NCI-H146 treated with DMSO at 0.1 percent for 48 hours (cell line): ENCODE data around the gene NAT9.

Experiments
- DNase-seq: peaks from one replicate; lab custom pipeline; 2025; ENCODE audit not compliant: unreplicated experiment; lab: John Stamatoyannopoulos, UW

The NAT9 gene

GRCh38 chr17:74780443-74781238 lies 4.5 kb upstream of the NAT9 start:
- DNase-seq = no peak

GRCh38 chr17:74779948-74780400 lies 3.8 kb upstream of the NAT9 start:
- DNase-seq = no peak

GRCh38 chr17:74779501-74779900 lies 3.4 kb upstream of the NAT9 start:
- no peak for DNase-seq

GRCh38 chr17:74778960-74779359 lies 2.8 kb upstream of the NAT9 start:
- DNase-seq = no peak

GRCh38 chr17:74777901-74778515 lies 1.9 kb upstream of the NAT9 start:
- no peak for DNase-seq

- DNase-seq = no peak
These were observed 845 bp upstream of the NAT9 start for GRCh38 chr17:74776990-74777389.

- no peak for DNase-seq
These were observed 619 bp downstream of the NAT9 start for GRCh38 chr17:74775409-74776043.

GRCh38 chr17:74773871-74774286 lies 2.3 kb downstream of the NAT9 start:
- DNase-seq = no peak

- no peak for DNase-seq
These were observed 2.7 kb downstream of the NAT9 start for GRCh38 chr17:74773414-74773813.

GRCh38 chr17:74772053-74772452 lies 4.1 kb downstream of the NAT9 start:
- DNase-seq = no peak

- no peak for DNase-seq
These were observed 4.7 kb downstream of the NAT9 start for GRCh38 chr17:74771319-74771914.

- no peak for DNase-seq
These were observed 5.4 kb downstream of the NAT9 start for GRCh38 chr17:74770498-74771318.

GRCh38 chr17:74769856-74770497 lies 6.2 kb downstream of the NAT9 start:
- DNase-seq = no peak

- DNase-seq = no peak
These were observed 6.8 kb downstream of the NAT9 start for GRCh38 chr17:74769266-74769855.

GRCh38 chr17:74768763-74769114 lies 7.4 kb downstream of the NAT9 start:
- no peak for DNase-seq

- no peak for DNase-seq
These were observed 7.9 kb downstream of the NAT9 start for GRCh38 chr17:74768069-74768762.

- no peak for DNase-seq
These were observed 9.0 kb downstream of the NAT9 start for GRCh38 chr17:74767111-74767516.

- no peak for DNase-seq
These were observed 9.7 kb downstream of the NAT9 start for GRCh38 chr17:74766413-74766812.

- no peak for DNase-seq
These were observed 11.3 kb downstream of the NAT9 start for GRCh38 chr17:74764751-74765286.
